Colon (tissue), 2 donors: ENCODE data around the gene PIK3AP1.
"Not testable (repeated sequence)": the region's sequence is repeated elsewhere in the genome, so short reads cannot be mapped to it uniquely, and the experiment has no call there.

Experiments used
- FAIRE-seq: peaks from 2 replicates; lab custom pipeline; 2012; peaks lifted over from hg19 to GRCh38; lab: Jason Lieb, UNC
- donor health status: control.
- donor health status: control.

PIK3AP1 gene

GRCh38 chr10:96719850-96720421 is 378 bp downstream of the PIK3AP1 start:
- FAIRE-seq, result no peak

- FAIRE-seq, result no peak
Observed at GRCh38 chr10:96719200-96719599, 1.1 kb downstream of the PIK3AP1 start.

GRCh38 chr10:96718304-96718990 is 1.9 kb downstream of the PIK3AP1 start:
- no peak for FAIRE-seq

GRCh38 chr10:96716390-96716789 is 3.9 kb downstream of the PIK3AP1 start:
- FAIRE-seq, result no peak

- no peak for FAIRE-seq
Observed at GRCh38 chr10:96714746-96715255, 5.5 kb downstream of the PIK3AP1 start.

- no peak for FAIRE-seq
Observed at GRCh38 chr10:96714031-96714590, 6.2 kb downstream of the PIK3AP1 start.

- no peak for FAIRE-seq
Observed at GRCh38 chr10:96712662-96713271, 7.5 kb downstream of the PIK3AP1 start.

- no peak for FAIRE-seq
Observed at GRCh38 chr10:96711048-96711728, 9.1 kb downstream of the PIK3AP1 start.

GRCh38 chr10:96709525-96709924 is 10.8 kb downstream of the PIK3AP1 start:
- no peak for FAIRE-seq

- no peak for FAIRE-seq
Observed at GRCh38 chr10:96708996-96709395, 11.3 kb downstream of the PIK3AP1 start.

- FAIRE-seq, result no peak
Observed at GRCh38 chr10:96708456-96708855, 11.9 kb downstream of the PIK3AP1 start.

- FAIRE-seq, result no peak
Observed at GRCh38 chr10:96706331-96706853, 13.9 kb downstream of the PIK3AP1 start.

GRCh38 chr10:96705134-96705533 is 15.2 kb downstream of the PIK3AP1 start:
- FAIRE-seq, result no peak

GRCh38 chr10:96704563-96704962 is 15.8 kb downstream of the PIK3AP1 start:
- FAIRE-seq, result no peak

- FAIRE-seq, result no peak
Observed at GRCh38 chr10:96703358-96703757, 17.0 kb downstream of the PIK3AP1 start.

- FAIRE-seq, result no peak
Observed at GRCh38 chr10:96701265-96701664, 19.0 kb downstream of the PIK3AP1 start.

- no peak for FAIRE-seq
Observed at GRCh38 chr10:96700374-96701099, 19.8 kb downstream of the PIK3AP1 start.

GRCh38 chr10:96699613-96700012 is 20.7 kb downstream of the PIK3AP1 start:
- FAIRE-seq, result no peak

GRCh38 chr10:96698305-96698704 is 22.0 kb downstream of the PIK3AP1 start:
- FAIRE-seq, result not testable (repeated sequence)

GRCh38 chr10:96697438-96697837 is 22.9 kb downstream of the PIK3AP1 start:
- FAIRE-seq, result no peak

GRCh38 chr10:96696845-96697425 is 23.4 kb downstream of the PIK3AP1 start:
- FAIRE-seq, result no peak
